ENCODE data around the gene GNAQ. TPM values are rescaled to one million over a fixed set of nuclear protein-coding genes. Genes with fewer than 3 reads are reported as not detected.

The GNAQ gene
- polyA plus RNA-seq, 1 of the 3 experiments (the other 2 are of a cell fraction) = 20.9 TPM

DNA sequence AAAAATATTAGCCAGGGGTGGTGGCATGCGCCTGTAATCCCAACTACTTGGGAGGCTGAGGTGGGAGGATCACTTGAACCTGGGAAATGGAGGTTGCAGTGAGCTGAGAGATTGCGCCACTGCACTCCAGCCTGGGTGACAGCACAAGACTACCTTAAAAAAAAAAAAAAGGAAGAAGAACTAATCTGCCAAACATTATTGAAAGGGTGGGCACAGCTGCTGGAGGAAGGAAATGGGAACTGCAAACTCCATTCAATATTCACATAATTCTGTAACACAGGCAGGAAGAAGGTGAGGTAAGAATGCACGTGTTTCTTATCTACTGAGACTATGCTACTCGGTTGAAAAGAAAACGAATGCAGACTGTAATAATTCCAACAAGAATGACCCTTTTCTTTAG, 262.4 kb downstream of the GNAQ start:
- peaks cover 1% of the 10 kb centered on the region for H3F3A ChIP-seq (replicated peaks; ENCODE audit: insufficient read depth)
- peaks cover 3% of the 10 kb centered on the region; the same call in 1 of the 2 replicates for H3K79me2 ChIP-seq (ENCODE audit: insufficient read depth)
- H3K4me2 ChIP-seq = no peak overlapping the region
- no peak overlapping the region for H2AFZ ChIP-seq (ENCODE audit: low read depth)
- H3K27me3 ChIP-seq (ENCODE audit: insufficient read depth) = no peaks in the 10 kb centered on the region
- TF ChIP-seq GABPA (IDR thresholded peaks at IDR 0.05; ENCODE audit: low read depth) (no peak), RCOR1 (IDR thresholded peaks at IDR 0.05; ENCODE audit: low read length) (no peak), POLR2AphosphoS5 (IDR thresholded peaks at IDR 0.05; ENCODE audit: low read depth, low read length) (no peak), SMC3 (IDR thresholded peaks at IDR 0.05; ENCODE audit: low read depth, low read length) (no peak), SIN3A (IDR thresholded peaks at IDR 0.05; ENCODE audit: borderline replicate concordance, low read depth, low read length) (no peak), TAF1 (IDR thresholded peaks at IDR 0.05; ENCODE audit: borderline replicate concordance, low read depth, low read length) (no peak), ELF1 (IDR thresholded peaks at IDR 0.05) (no peak), TEAD4 (IDR thresholded peaks at IDR 0.05; ENCODE audit: borderline replicate concordance, insufficient read depth) (no peak), MEF2A (IDR thresholded peaks at IDR 0.05; ENCODE audit: borderline replicate concordance, low read depth) (no peak), RXRA (IDR thresholded peaks at IDR 0.05; ENCODE audit: borderline replicate concordance, low read depth) (no peak), YY1 (IDR thresholded peaks at IDR 0.05; ENCODE audit: low read depth) (no peak), RAD21 (IDR thresholded peaks at IDR 0.05; ENCODE audit: low read length) (no peak), GATA2 (CRISPR knock-in tag; IDR thresholded peaks at IDR 0.05) (no peak), EZH2phosphoT487 (IDR thresholded peaks at IDR 0.05; ENCODE audit: borderline replicate concordance, low read depth) (no peak), NRF1 (IDR thresholded peaks at IDR 0.05; ENCODE audit: low read depth, low read length) (no peak), FOXM1 (IDR thresholded peaks at IDR 0.05; ENCODE audit: low read depth) (no peak)
- TF ChIP-seq, protein P1, sequence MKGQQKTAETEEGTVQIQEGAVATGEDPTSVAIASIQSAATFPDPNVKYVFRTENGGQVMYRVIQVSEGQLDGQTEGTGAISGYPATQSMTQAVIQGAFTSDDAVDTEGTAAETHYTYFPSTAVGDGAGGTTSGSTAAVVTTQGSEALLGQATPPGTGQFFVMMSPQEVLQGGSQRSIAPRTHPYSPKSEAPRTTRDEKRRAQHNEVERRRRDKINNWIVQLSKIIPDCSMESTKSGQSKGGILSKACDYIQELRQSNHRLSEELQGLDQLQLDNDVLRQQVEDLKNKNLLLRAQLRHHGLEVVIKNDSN (IDR thresholded peaks at IDR 0.05; ENCODE audit: borderline replicate concordance, low read depth) = no peak
- TF ChIP-seq, protein P2, sequence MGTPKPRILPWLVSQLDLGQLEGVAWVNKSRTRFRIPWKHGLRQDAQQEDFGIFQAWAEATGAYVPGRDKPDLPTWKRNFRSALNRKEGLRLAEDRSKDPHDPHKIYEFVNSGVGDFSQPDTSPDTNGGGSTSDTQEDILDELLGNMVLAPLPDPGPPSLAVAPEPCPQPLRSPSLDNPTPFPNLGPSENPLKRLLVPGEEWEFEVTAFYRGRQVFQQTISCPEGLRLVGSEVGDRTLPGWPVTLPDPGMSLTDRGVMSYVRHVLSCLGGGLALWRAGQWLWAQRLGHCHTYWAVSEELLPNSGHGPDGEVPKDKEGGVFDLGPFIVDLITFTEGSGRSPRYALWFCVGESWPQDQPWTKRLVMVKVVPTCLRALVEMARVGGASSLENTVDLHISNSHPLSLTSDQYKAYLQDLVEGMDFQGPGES (IDR thresholded peaks at IDR 0.05; ENCODE audit: low read depth, low read length) = no peak
- TF ChIP-seq, protein P3, sequence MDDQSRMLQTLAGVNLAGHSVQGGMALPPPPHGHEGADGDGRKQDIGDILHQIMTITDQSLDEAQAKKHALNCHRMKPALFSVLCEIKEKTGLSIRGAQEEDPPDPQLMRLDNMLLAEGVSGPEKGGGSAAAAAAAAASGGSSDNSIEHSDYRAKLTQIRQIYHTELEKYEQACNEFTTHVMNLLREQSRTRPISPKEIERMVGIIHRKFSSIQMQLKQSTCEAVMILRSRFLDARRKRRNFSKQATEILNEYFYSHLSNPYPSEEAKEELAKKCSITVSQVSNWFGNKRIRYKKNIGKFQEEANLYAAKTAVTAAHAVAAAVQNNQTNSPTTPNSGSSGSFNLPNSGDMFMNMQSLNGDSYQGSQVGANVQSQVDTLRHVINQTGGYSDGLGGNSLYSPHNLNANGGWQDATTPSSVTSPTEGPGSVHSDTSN (IDR thresholded peaks at IDR 0.05) = no peak
- TF ChIP-seq, protein P4, sequence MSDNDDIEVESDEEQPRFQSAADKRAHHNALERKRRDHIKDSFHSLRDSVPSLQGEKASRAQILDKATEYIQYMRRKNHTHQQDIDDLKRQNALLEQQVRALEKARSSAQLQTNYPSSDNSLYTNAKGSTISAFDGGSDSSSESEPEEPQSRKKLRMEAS (IDR thresholded peaks at IDR 0.05; ENCODE audit: low read depth) = no peak
- no peak overlapping the region for H3K4me3 ChIP-seq (ENCODE audit: low read depth in 2 of 2, low read length in 1 of 2)
- ChIA-PET POLR2A (no interaction called here), CTCF (interaction anchor here (1.8 to 2.0 kb wide), 2 partner anchors 312 to 336 kb away, joined by 5 to 6 read pairs; no protein-coding TSS in a partner anchor)
- no peaks in the 10 kb centered on the region for H4K20me1 ChIP-seq (ENCODE audit: insufficient read depth)
- H3K9ac ChIP-seq = no peak overlapping the region
- H3K9me2 ChIP-seq = no peaks in the 10 kb centered on the region
- DNase-seq = no peak
- H3K27ac ChIP-seq (ENCODE audit: low read depth in 2 of 2, low read length in 1 of 2) = no peak overlapping the region
- no peaks in the 10 kb centered on the region; a peak in 2 of 4 replicates for H3K4me1 ChIP-seq (ENCODE audit: control insufficient read depth in 1 of 2, insufficient read depth in 2 of 2, low read depth in 1 of 2, low read length in 1 of 2)
- whole genome bisulfite sequencing (ENCODE audit: low lambda C conversion rate) = 96% methylated on average over 5 of the region's 5 CpGs
- peaks cover 4 to 14% of the 10 kb centered on the region in 2 experiments for H3K36me3 ChIP-seq (replicated peaks in 1 of 2; ENCODE audit: control insufficient read depth in 1 of 2, insufficient read depth in 2 of 2, low read length in 1 of 2)
- no peaks in the 10 kb centered on the region for H3K9me3 ChIP-seq

Measured in SK-N-SH (cell line).